SU-DHL-6 (cell line): ENCODE results near the gene SMIM21.

ENCODE experiments used
- H2AFZ ChIP-seq: fragments of 200-600 bp; sonication (generic); 2 replicates; pipeline ENCODE4 v1.6.1; 2014; ENCODE audit warnings: low read depth, mild to moderate bottlenecking, moderate library complexity, mixed read lengths, antibody characterized with exemption, low read length; ENCODE audit not compliant: severe bottlenecking
- H3F3A ChIP-seq: fragments of 200-600 bp; shearing (Covaris generic); 2 replicates; pipeline ENCODE4 v1.6.0; 2016; ENCODE audit warnings: antibody characterized with exemption, mild to moderate bottlenecking; ENCODE audit not compliant: insufficient read depth
- H3K27ac ChIP-seq: fragments of 200-600 bp; sonication (generic); 2 replicates; pipeline ENCODE4 v1.5.1; 2016; ENCODE audit warnings: low read depth, mild to moderate bottlenecking, low read length, moderate library complexity, mixed read lengths
- H3K27me3 ChIP-seq: fragments of 200-600 bp; sonication (generic), shearing (Covaris generic); 2 replicates; pipeline ENCODE4 v1.6.0; 2014; ENCODE audit warnings: mild to moderate bottlenecking, low read length
- H3K36me3 ChIP-seq: fragments of 200-600 bp; sonication (generic); 2 replicates; pipeline ENCODE4 v1.6.1; 2014; ENCODE audit warnings: mild to moderate bottlenecking, low read length, mixed read lengths
- H3K4me2 ChIP-seq: fragments of 300-600, 200-600 bp; shearing (Covaris generic), sonication (generic); 2 replicates; pipeline ENCODE4 v1.6.0; 2014; ENCODE audit warnings: low read length, low read depth, mild to moderate bottlenecking; ENCODE audit not compliant: poor library complexity, severe bottlenecking
- H3K4me3 ChIP-seq: fragments of 200-600 bp; sonication (generic); 2 replicates; pipeline ENCODE4 v1.5.1; 2014; ENCODE audit warnings: antibody characterized with exemption, low read length, mild to moderate bottlenecking, mixed read lengths; ENCODE audit not compliant: insufficient read depth, poor library complexity, severe bottlenecking
- H3K79me2 ChIP-seq: fragments of 200-600 bp; sonication (generic); 2 replicates; pipeline ENCODE4 v1.6.1; 2014; ENCODE audit warnings: mild to moderate bottlenecking, low read length, moderate library complexity; ENCODE audit not compliant: insufficient read depth
- H3K9ac ChIP-seq: fragments of 200-600 bp; sonication (generic); 2 replicates; pipeline ENCODE4 v1.7.0; 2014; ENCODE audit warnings: mild to moderate bottlenecking, low read length
- H3K9me2 ChIP-seq: fragments of 200-600 bp; sonication (generic); replicated peaks from 2 replicates; pipeline ENCODE4 v1.6.1; 2014; ENCODE audit warnings: low read length; ENCODE audit not compliant: insufficient read depth
- H3K9me3 ChIP-seq: fragments of 200-600 bp; sonication (generic); 2 replicates; pipeline ENCODE4 v1.6.1; 2014; ENCODE audit warnings: low read length, mixed read lengths; ENCODE audit not compliant: insufficient read depth
- H4K20me1 ChIP-seq: fragments of 200-600 bp; sonication (generic); 2 replicates; pipeline ENCODE4 v1.6.1; 2014; ENCODE audit warnings: low read depth, mild to moderate bottlenecking, antibody characterized with exemption, low read length, moderate library complexity, mixed read lengths
- EZH2phosphoT487 ChIP-seq: fragments of 200-600 bp; sonication (generic), shearing (Covaris generic); conservative IDR thresholded peaks from 2 replicates; pipeline ENCODE4 v1.6.1; 2018; ENCODE audit warnings: mild to moderate bottlenecking, antibody characterized with exemption, low read length, moderate library complexity, mixed read lengths
- TF ChIP-seq, protein P1 (sequence below): fragments of 200-600 bp; sonication (generic); IDR thresholded peaks from one replicate; pipeline ENCODE4 v1.5.1; 2017; ENCODE audit warnings: antibody characterized with exemption, mild to moderate bottlenecking, low read length, moderate library complexity; ENCODE audit not compliant: insufficient read depth, poor library complexity, severe bottlenecking

Gene SMIM21

DNA sequence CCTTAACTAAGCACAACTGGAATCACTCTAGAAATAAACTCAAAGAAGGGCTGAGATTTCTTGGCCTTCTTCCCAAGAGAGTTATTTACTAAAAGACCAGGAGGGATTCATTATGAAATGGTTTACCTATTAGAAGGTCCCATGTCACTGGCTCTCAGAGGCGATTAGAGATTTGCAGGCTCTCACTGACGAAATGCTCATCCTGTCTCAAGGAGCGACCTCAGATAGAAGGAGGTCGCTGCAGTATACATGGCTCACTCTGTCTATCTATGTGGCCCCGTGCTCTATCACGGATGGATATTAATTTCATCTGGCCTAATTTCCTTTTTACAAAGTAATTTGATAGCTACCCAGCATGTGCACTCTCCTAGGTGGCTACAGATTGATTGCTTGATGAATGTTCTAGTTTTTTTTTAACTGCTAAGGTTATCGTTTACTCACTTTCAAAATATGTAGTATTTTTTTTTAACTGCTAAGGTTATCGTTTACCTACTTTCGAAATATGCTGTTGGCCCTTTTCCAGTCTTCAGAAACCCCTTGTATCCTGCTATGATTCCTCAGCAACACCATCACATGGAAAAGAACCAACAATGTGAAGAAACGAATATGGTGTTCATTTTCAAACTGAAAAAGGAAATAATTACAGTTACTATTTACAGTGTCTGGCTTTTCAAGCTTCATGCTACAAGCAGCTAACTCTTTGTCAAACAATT is 9.1 kb downstream of the SMIM21 start:
- Histone ChIP-seq H3K4me3 (no peak overlapping the region), H3K27me3 (no peaks in the 10 kb centered on the region), H3K9me2 (no peaks in the 10 kb centered on the region), H3K9ac (no peak overlapping the region), H3K36me3 (no peaks in the 10 kb centered on the region), H3K9me3 (no peaks in the 10 kb centered on the region), H3K79me2 (no peaks in the 10 kb centered on the region), H2AFZ (no peak overlapping the region), H3K27ac (no peak overlapping the region), H3K4me2 (no peak overlapping the region), H3F3A (no peaks in the 10 kb centered on the region), H4K20me1 (no peaks in the 10 kb centered on the region)
- TF ChIP-seq EZH2phosphoT487 = no peak
- TF ChIP-seq, protein P1, sequence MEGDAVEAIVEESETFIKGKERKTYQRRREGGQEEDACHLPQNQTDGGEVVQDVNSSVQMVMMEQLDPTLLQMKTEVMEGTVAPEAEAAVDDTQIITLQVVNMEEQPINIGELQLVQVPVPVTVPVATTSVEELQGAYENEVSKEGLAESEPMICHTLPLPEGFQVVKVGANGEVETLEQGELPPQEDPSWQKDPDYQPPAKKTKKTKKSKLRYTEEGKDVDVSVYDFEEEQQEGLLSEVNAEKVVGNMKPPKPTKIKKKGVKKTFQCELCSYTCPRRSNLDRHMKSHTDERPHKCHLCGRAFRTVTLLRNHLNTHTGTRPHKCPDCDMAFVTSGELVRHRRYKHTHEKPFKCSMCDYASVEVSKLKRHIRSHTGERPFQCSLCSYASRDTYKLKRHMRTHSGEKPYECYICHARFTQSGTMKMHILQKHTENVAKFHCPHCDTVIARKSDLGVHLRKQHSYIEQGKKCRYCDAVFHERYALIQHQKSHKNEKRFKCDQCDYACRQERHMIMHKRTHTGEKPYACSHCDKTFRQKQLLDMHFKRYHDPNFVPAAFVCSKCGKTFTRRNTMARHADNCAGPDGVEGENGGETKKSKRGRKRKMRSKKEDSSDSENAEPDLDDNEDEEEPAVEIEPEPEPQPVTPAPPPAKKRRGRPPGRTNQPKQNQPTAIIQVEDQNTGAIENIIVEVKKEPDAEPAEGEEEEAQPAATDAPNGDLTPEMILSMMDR = no peak

DNA sequence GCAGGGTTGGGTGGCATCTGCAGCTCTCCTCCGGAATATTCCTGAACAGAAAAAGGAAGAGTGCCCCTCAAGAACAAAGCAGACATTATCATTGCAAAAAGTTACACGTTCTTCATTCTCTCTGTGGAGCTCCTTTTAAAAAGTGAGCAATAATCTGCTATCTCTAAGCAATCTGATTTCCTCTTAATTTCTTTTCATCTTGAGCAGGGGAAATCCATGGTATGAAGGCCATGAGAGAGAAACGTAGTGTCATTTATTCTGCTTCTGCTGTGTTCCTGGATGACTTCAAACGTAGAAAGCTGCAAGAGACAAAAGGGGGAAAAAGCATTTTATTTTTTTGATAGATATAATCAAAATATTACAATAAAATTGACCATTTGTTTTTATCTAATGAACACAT is 16.9 kb downstream of the SMIM21 start:
- no peaks in the 10 kb centered on the region for H3K9me2 ChIP-seq
- H3K79me2 ChIP-seq = no peaks in the 10 kb centered on the region
- no peaks in the 10 kb centered on the region for H4K20me1 ChIP-seq
- H3F3A ChIP-seq = no peaks in the 10 kb centered on the region
- H3K9ac ChIP-seq = no peak overlapping the region
- TF ChIP-seq EZH2phosphoT487 = no peak
- TF ChIP-seq, protein P1 = no peak
- H3K27me3 ChIP-seq = no peaks in the 10 kb centered on the region
- H3K27ac ChIP-seq = no peak overlapping the region
- no peaks in the 10 kb centered on the region for H3K9me3 ChIP-seq
- no peak overlapping the region for H2AFZ ChIP-seq
- H3K4me3 ChIP-seq = no peak overlapping the region
- no peaks in the 10 kb centered on the region for H3K36me3 ChIP-seq
- H3K4me2 ChIP-seq = no peak overlapping the region

DNA sequence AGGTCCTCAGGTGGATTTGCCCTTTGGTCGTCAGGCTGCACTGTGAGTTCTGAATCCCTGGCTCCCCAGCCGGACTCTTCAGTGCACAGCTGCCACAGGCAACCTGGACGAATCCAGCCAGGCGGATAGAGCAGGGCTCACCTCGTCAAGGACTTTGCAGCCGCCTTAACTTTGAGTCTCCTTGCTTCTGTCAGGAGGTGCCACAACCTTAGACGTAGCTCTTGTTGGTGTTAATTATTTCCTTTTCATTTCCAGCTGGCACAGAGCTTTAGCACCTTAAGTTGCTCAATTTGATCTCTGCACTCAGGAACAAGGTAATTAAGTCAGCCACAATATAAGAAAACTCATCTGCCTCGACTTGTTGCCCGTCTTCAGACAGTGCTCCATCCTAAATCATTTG is 17.7 kb downstream of the SMIM21 start:
- Histone ChIP-seq H3K79me2 (no peaks in the 10 kb centered on the region), H2AFZ (no peak overlapping the region), H3K9me3 (no peaks in the 10 kb centered on the region), H3K4me3 (no peak overlapping the region), H3K27me3 (no peaks in the 10 kb centered on the region), H3K27ac (no peak overlapping the region), H3K9ac (no peak overlapping the region), H3K4me2 (no peak overlapping the region), H4K20me1 (no peaks in the 10 kb centered on the region), H3K9me2 (no peaks in the 10 kb centered on the region), H3F3A (no peaks in the 10 kb centered on the region), H3K36me3 (no peaks in the 10 kb centered on the region)
- no peak for TF ChIP-seq EZH2phosphoT487
- TF ChIP-seq, protein P1 = no peak
